Effector CD8-positive, alpha-beta T cell (primary cell): ENCODE data around the gene VKORC1.
"Not testable (repeated sequence)": the region's sequence is repeated elsewhere in the genome, so short reads cannot be mapped to it uniquely, and the experiment has no call there.

ENCODE experiments used
- DNase-seq: peaks from one replicate; lab custom pipeline; 2025; lab: John Stamatoyannopoulos, UW

The VKORC1 gene

GRCh38 chr16:31107465-31107867, 12.9 kb upstream of the VKORC1 start:
- no peak for DNase-seq

- DNase-seq, result no peak
These were observed 12.2 kb upstream of the VKORC1 start for GRCh38 chr16:31106509-31107464.

GRCh38 chr16:31105677-31106213, 11.1 kb upstream of the VKORC1 start:
- DNase-seq, result peak; percentile 80

GRCh38 chr16:31100876-31101641, 6.5 kb upstream of the VKORC1 start:
- not testable (repeated sequence) for DNase-seq

GRCh38 chr16:31099860-31100638, 5.5 kb upstream of the VKORC1 start:
- no peak for DNase-seq

GRCh38 chr16:31094088-31094423, 541 bp downstream of the VKORC1 start:
- DNase-seq, result no peak

GRCh38 chr16:31093132-31093703, 1.4 kb downstream of the VKORC1 start:
- DNase-seq, result no peak

GRCh38 chr16:31092330-31092729, 2.3 kb downstream of the VKORC1 start:
- no peak for DNase-seq

GRCh38 chr16:31090540-31090939, 4.1 kb downstream of the VKORC1 start:
- DNase-seq, result no peak

- DNase-seq, result no peak
These were observed 5.4 kb downstream of the VKORC1 start for GRCh38 chr16:31089199-31089598.

- no peak for DNase-seq
These were observed 6.0 kb downstream of the VKORC1 start, which contains the start of gene PRSS53 for GRCh38 chr16:31088459-31089183. TSS of gene PRSS53 (minus strand) at chr16:31088943. CDS start at chr16:31088809, 134 bp downstream.

- no peak for DNase-seq
These were observed 6.6 kb downstream of the VKORC1 start for GRCh38 chr16:31087971-31088370.

GRCh38 chr16:31087481-31087880, 7.1 kb downstream of the VKORC1 start:
- DNase-seq, result no peak

GRCh38 chr16:31086629-31086906, 8.0 kb downstream of the VKORC1 start:
- DNase-seq, result no peak

GRCh38 chr16:31085873-31086628, 8.5 kb downstream of the VKORC1 start:
- no peak for DNase-seq

GRCh38 chr16:31085411-31085810, 9.2 kb downstream of the VKORC1 start:
- no peak for DNase-seq

- DNase-seq, result no peak
These were observed 9.9 kb downstream of the VKORC1 start for GRCh38 chr16:31084584-31085302.

- DNase-seq, result no peak
These were observed 10.6 kb downstream of the VKORC1 start for GRCh38 chr16:31083981-31084380.

- DNase-seq, result no peak
These were observed 11.0 kb downstream of the VKORC1 start for GRCh38 chr16:31083556-31083955.

- no peak for DNase-seq
These were observed 11.5 kb downstream of the VKORC1 start for GRCh38 chr16:31083081-31083480.
